ENCODE measurements around the gene UPK1A.

DNA sequence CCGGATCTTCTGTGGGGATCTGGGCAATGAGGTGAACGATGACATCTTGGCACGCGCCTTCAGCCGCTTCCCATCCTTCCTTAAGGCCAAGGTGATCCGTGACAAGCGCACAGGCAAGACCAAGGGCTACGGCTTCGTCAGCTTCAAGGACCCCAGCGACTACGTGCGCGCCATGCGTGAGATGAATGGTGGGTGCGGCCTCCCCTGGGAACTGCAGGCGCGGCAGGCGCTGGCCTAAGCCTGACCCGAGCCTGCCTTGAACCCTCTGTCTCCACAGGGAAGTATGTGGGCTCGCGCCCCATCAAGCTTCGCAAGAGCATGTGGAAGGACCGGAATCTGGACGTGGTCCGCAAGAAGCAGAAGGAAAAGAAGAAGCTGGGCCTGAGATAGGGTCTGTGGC is 29.2 kb upstream of the UPK1A start:
- TF ChIP-seq, protein P1, sequence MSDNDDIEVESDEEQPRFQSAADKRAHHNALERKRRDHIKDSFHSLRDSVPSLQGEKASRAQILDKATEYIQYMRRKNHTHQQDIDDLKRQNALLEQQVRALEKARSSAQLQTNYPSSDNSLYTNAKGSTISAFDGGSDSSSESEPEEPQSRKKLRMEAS (IDR thresholded peaks at IDR 0.05; ENCODE audit: insufficient read depth, insufficient read length): no peak
- no peak for TF ChIP-seq CTCF (IDR thresholded peaks at IDR 0.05; ENCODE audit: extremely low read depth in 1 of 2, insufficient read depth in 1 of 2, low read depth in 1 of 2, low read length in 2 of 2)
